OCI-LY3 (cell line): ENCODE results near the gene DNAH10.

Source experiments
- H2AFZ ChIP-seq: fragments of 200-600, 300-600 bp; shearing (Covaris generic); 2 replicates; pipeline ENCODE4 v1.6.0; 2014; ENCODE audit warnings: antibody characterized with exemption, low read depth, low read length
- H3K27ac ChIP-seq: fragments of 200-600, 300-600 bp; sonication (generic); 2 replicates; pipeline ENCODE4 v1.5.1; 2014; ENCODE audit warnings: mild to moderate bottlenecking, low read length, moderate library complexity, mixed read lengths
- H3K27me3 ChIP-seq: fragments of 200-600, 300-600 bp; sonication (generic); 2 replicates; pipeline ENCODE4 v1.6.1; 2014; ENCODE audit warnings: low read depth, low read length, mixed read lengths
- H3K36me3 ChIP-seq: fragments of 200-600, 300-600 bp; sonication (generic); replicated peaks from 2 replicates; pipeline ENCODE3; 2014; ENCODE audit warnings: low read depth, low read length, mixed read lengths
- H3K4me1 ChIP-seq: fragments of 300-600, 200-600 bp; sonication (generic); 2 replicates; pipeline ENCODE4 v1.6.1; 2014; ENCODE audit warnings: low read length, mixed read lengths
- H3K4me2 ChIP-seq: fragments of 200-600, 300-600 bp; sonication (generic); 2 replicates; pipeline ENCODE4 v1.6.1; 2014; ENCODE audit warnings: low read length, mixed read lengths
- H3K4me3 ChIP-seq: fragments of 300-600, 200-600 bp; sonication (generic); 2 replicates; pipeline ENCODE4 v1.5.1; 2014; ENCODE audit warnings: antibody characterized with exemption, mild to moderate bottlenecking, low read length, moderate library complexity
- H3K79me2 ChIP-seq: fragments of 300-600, 200-600 bp; shearing (Covaris generic); 2 replicates; pipeline ENCODE4 v1.6.1; 2014; ENCODE audit warnings: mild to moderate bottlenecking, low read length, mixed read lengths
- H3K9ac ChIP-seq: fragments of 300-600, 200-600 bp; shearing (Covaris generic); 2 replicates; pipeline ENCODE4 v1.6.0; 2014; ENCODE audit warnings: mild to moderate bottlenecking, low read length, moderate library complexity
- H3K9me3 ChIP-seq: fragments of 200-600, 300-600 bp; shearing (Covaris generic); 2 replicates; pipeline ENCODE4 v1.6.1; 2014; ENCODE audit warnings: low read length, mixed read lengths; ENCODE audit not compliant: insufficient read depth
- H4K20me1 ChIP-seq: fragments of 200-600, 300-600 bp; sonication (generic); 2 replicates; pipeline ENCODE4 v1.6.1; 2016; ENCODE audit warnings: low read length, mixed read lengths; ENCODE audit not compliant: insufficient read depth
- CTCF ChIP-seq: fragments of 200-600, 300-600 bp; sonication (generic); IDR thresholded peaks from 2 replicates; pipeline ENCODE4 v1.5.1; 2014; ENCODE audit warnings: antibody characterized with exemption, low read length, low read depth
- EZH2phosphoT487 ChIP-seq: fragments of 200-600 bp; shearing (Covaris generic); IDR thresholded peaks from 2 replicates; pipeline ENCODE4 v1.6.1; 2018; ENCODE audit warnings: antibody characterized with exemption, mixed run types, low read depth

The DNAH10 gene

GRCh38 chr12:123905319-123905925, 143.3 kb downstream of the DNAH10 start:
- no peak overlapping the region for H2AFZ ChIP-seq
- no peak overlapping the region for H3K9ac ChIP-seq
- TF ChIP-seq CTCF (peak; percentile 85), EZH2phosphoT487 (no peak)
- H3K27me3 ChIP-seq = peaks cover 14% of the 10 kb centered on the region
- H3K36me3 ChIP-seq = no peaks in the 10 kb centered on the region
- no peak overlapping the region for H3K4me3 ChIP-seq
- no peaks in the 10 kb centered on the region for H3K9me3 ChIP-seq
- no peaks in the 10 kb centered on the region for H3K79me2 ChIP-seq
- H3K4me2 ChIP-seq = peak overlapping the region; percentile 27
- H4K20me1 ChIP-seq = no peaks in the 10 kb centered on the region
- H3K27ac ChIP-seq = no peak overlapping the region
- H3K4me1 ChIP-seq = peaks cover 7% of the 10 kb centered on the region

DNA sequence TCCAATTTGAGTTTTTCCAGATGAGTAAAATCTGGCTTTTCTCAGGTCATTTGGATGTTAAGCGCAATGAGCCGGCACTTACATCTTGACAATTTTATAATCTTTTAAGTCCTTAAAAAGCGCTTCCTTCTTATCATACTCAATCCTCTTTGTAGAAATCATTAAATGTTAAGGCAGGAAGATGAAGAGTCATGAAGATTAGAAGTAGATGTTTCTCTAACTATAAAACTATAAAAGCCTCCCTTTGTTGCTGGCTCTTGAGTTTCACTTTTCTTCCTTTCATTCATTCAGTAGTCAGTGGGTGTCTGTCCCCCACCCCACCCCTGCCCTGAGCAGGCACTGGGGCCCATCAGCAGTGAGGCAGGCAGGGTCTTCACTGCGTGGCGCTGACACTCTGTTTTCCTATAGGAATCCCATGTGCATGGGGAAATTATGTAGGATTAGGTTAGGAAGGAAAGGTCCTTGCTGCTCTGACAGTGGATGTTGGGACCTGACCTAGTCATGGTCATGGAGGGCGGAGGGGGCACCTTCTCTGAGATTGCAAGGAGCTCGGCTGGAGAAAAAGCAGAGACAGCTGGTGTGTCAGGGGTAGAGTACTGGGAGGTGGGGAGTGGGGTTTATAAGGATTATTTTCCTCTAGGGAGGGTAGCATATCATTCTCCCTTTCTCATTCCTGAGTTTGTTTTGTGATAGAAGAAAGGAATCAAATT, 144.8 kb downstream of the DNAH10 start:
- no peaks in the 10 kb centered on the region for H4K20me1 ChIP-seq
- H3K36me3 ChIP-seq = no peaks in the 10 kb centered on the region
- H3K79me2 ChIP-seq = no peaks in the 10 kb centered on the region
- no peak overlapping the region for H3K9ac ChIP-seq
- no peaks in the 10 kb centered on the region for H3K9me3 ChIP-seq
- H2AFZ ChIP-seq = no peak overlapping the region
- no peak overlapping the region for H3K4me3 ChIP-seq
- peaks cover 14% of the 10 kb centered on the region for H3K27me3 ChIP-seq
- H3K4me2 ChIP-seq = no peak overlapping the region
- peaks cover 7% of the 10 kb centered on the region for H3K4me1 ChIP-seq
- no peak overlapping the region for H3K27ac ChIP-seq
- TF ChIP-seq CTCF (no peak), EZH2phosphoT487 (no peak)

- H3K9ac ChIP-seq = no peak overlapping the region
- H3K36me3 ChIP-seq = no peaks in the 10 kb centered on the region
- H3K9me3 ChIP-seq = no peaks in the 10 kb centered on the region
- no peak for TF ChIP-seq CTCF
- no peak for TF ChIP-seq EZH2phosphoT487
- no peak overlapping the region for H2AFZ ChIP-seq
- no peak overlapping the region for H3K4me2 ChIP-seq
- no peak overlapping the region for H3K4me3 ChIP-seq
- H3K4me1 ChIP-seq = peaks cover 7% of the 10 kb centered on the region
- peaks cover 14% of the 10 kb centered on the region for H3K27me3 ChIP-seq
- H4K20me1 ChIP-seq = no peaks in the 10 kb centered on the region
- H3K79me2 ChIP-seq = no peaks in the 10 kb centered on the region
- H3K27ac ChIP-seq = no peak overlapping the region
Observed at GRCh38 chr12:123907726-123908476, 145.8 kb downstream of the DNAH10 start.
